Lower lobe of right lung (tissue), 2 donors: ENCODE results near the gene DNM3. TPM values are rescaled to one million over a fixed set of nuclear protein-coding genes. Genes with fewer than 3 reads are reported as not detected.

Source experiments
- ATAC-seq, 2 donors: fragments of 200-7000 bp; cut with Tn5 transposase; one replicate each; pipeline ENCODE4 v1.9.1; 2020 to 2022; ENCODE audit warnings: mild to moderate bottlenecking in 2 of 2, moderate library complexity in 2 of 2
- DNase-seq: peaks from one replicate; pipeline ENCODE4 v3.0.0-alpha.2; 2020
- H3K27ac ChIP-seq: fragments of 200-600 bp; one replicate; pipeline ENCODE4 v1.8.0; 2022
- H3K27me3 ChIP-seq: fragments of 200-600 bp; one replicate; pipeline ENCODE4 v1.8.0; 2022; ENCODE audit warnings: low read depth
- H3K36me3 ChIP-seq: fragments of 200-600 bp; one replicate; pipeline ENCODE4 v1.8.0; 2022; ENCODE audit warnings: mild to moderate bottlenecking
- H3K4me1 ChIP-seq: fragments of 200-600 bp; one replicate; pipeline ENCODE4 v1.8.0; 2022
- H3K4me3 ChIP-seq: fragments of 200-600 bp; one replicate; pipeline ENCODE4 v1.8.0; 2022; ENCODE audit warnings: mild to moderate bottlenecking
- H3K9me3 ChIP-seq: fragments of 200-600 bp; one replicate; pipeline ENCODE4 v1.8.0; 2022
- intact Hi-C: fragments of 100-400 bp; cut with DNase I; formaldehyde crosslinking; loops from one replicate; pipeline ENCODE4 v1.11.0; 2022
- total RNA-seq: library from RNA; stranded (reverse); fragmentation: NEBNext Ultra II Directional; extraction: Animal tissue kit (Norgen Biotek cat#: 25700); gene quantifications from one replicate; pipeline ENCODE4 v1.2.1, GENCODE V29; 2021
- TF ChIP-seq, protein P1 (sequence below): fragments of 200-600 bp; IDR thresholded peaks from one replicate; pipeline ENCODE4 v1.8.0; 2022; ENCODE audit warnings: antibody characterized with exemption, mild to moderate bottlenecking
- donor health status: DM: no; HTN: yes; CAD: no; lungs with severe emphysema.

Gene DNM3
- total RNA-seq, 1 donor from 2014 or later: 12.4 TPM

DNA sequence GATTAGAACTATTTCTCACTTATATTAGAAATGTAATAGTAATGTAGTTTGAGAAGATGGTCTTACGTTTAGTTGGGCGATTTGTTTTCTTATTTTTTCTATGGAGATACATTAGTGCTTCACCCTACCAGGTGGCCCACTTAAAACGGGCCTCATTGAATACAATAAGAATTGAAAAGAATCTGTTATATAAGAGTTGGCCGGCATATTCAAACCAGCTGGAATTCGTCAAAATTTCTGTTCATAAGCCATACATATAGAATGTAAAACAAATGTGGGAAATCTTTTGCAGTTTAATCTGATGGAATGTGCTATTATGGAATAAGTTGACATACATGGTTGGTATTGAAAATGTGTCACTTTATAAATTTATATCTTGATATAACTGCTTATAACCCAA lies 482.8 kb downstream of the DNM3 start:
- ATAC-seq (no peak), DNase-seq (no peak)
- H3K9me3 ChIP-seq: no peaks in the 10 kb centered on the region
- intact Hi-C loops: no loop called here
- H3K4me3 ChIP-seq: no peak overlapping the region
- peaks cover 20% of the 10 kb centered on the region for H3K4me1 ChIP-seq
- no peak overlapping the region for H3K27ac ChIP-seq
- TF ChIP-seq, protein P1, sequence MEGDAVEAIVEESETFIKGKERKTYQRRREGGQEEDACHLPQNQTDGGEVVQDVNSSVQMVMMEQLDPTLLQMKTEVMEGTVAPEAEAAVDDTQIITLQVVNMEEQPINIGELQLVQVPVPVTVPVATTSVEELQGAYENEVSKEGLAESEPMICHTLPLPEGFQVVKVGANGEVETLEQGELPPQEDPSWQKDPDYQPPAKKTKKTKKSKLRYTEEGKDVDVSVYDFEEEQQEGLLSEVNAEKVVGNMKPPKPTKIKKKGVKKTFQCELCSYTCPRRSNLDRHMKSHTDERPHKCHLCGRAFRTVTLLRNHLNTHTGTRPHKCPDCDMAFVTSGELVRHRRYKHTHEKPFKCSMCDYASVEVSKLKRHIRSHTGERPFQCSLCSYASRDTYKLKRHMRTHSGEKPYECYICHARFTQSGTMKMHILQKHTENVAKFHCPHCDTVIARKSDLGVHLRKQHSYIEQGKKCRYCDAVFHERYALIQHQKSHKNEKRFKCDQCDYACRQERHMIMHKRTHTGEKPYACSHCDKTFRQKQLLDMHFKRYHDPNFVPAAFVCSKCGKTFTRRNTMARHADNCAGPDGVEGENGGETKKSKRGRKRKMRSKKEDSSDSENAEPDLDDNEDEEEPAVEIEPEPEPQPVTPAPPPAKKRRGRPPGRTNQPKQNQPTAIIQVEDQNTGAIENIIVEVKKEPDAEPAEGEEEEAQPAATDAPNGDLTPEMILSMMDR: no peak
- no peaks in the 10 kb centered on the region for H3K27me3 ChIP-seq
- no peaks in the 10 kb centered on the region for H3K36me3 ChIP-seq

- Histone ChIP-seq H3K27ac (no peak overlapping the region), H3K4me3 (no peak overlapping the region), H3K36me3 (no peaks in the 10 kb centered on the region), H3K4me1 (peaks cover 20% of the 10 kb centered on the region), H3K27me3 (no peaks in the 10 kb centered on the region), H3K9me3 (no peaks in the 10 kb centered on the region)
- TF ChIP-seq, protein P1: no peak
- intact Hi-C loops: no loop called here
- ATAC-seq (no peak), DNase-seq (no peak)
Measured at GRCh38 chr1:172324761-172325160, 483.5 kb downstream of the DNM3 start.

GRCh38 chr1:172325531-172325930 lies 484.2 kb downstream of the DNM3 start:
- peaks cover 20% of the 10 kb centered on the region for H3K4me1 ChIP-seq
- TF ChIP-seq, protein P1: no peak
- DNase-seq: no peak
- H3K27me3 ChIP-seq: no peaks in the 10 kb centered on the region
- intact Hi-C loops: no loop called here
- no peak for ATAC-seq
- no peak overlapping the region for H3K27ac ChIP-seq
- no peaks in the 10 kb centered on the region for H3K9me3 ChIP-seq
- H3K36me3 ChIP-seq: no peaks in the 10 kb centered on the region
- H3K4me3 ChIP-seq: no peak overlapping the region

DNA sequence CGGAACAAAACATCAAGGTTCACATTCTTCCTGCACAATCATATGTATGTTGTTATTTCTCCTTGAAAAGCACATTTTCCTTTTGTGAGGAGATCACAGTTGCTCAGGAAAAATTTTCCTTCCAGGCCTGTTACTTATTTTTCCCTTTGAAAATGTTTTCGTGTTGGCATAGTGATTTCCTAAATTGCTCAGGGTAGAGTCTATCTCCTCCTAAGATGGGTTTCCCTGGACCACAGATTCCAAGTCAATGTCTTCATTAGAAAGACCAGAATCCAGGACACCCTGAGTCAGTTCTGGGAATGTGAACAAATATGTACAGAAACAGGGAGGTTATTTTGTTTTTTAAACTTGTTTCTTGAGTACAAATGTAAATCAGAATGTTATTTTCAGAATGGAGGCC lies 484.8 kb downstream of the DNM3 start:
- DNase-seq (no peak), ATAC-seq (no peak)
- peaks cover 20% of the 10 kb centered on the region for H3K4me1 ChIP-seq
- no peak overlapping the region for H3K27ac ChIP-seq
- H3K9me3 ChIP-seq: no peaks in the 10 kb centered on the region
- H3K4me3 ChIP-seq: no peak overlapping the region
- H3K36me3 ChIP-seq: no peaks in the 10 kb centered on the region
- intact Hi-C loops: no loop called here
- no peaks in the 10 kb centered on the region for H3K27me3 ChIP-seq
- TF ChIP-seq, protein P1: no peak

GRCh38 chr1:172328266-172328665 lies 487.0 kb downstream of the DNM3 start:
- TF ChIP-seq, protein P1: no peak
- H3K9me3 ChIP-seq: no peaks in the 10 kb centered on the region
- H3K27me3 ChIP-seq: no peaks in the 10 kb centered on the region
- DNase-seq (no peak), ATAC-seq (no peak)
- H3K4me3 ChIP-seq: no peak overlapping the region
- no peaks in the 10 kb centered on the region for H3K36me3 ChIP-seq
- intact Hi-C loops: no loop called here
- H3K27ac ChIP-seq: no peak overlapping the region
- H3K4me1 ChIP-seq: peaks cover 5% of the 10 kb centered on the region

- ATAC-seq (no peak), DNase-seq (no peak)
- Histone ChIP-seq H3K27ac (no peak overlapping the region), H3K9me3 (no peaks in the 10 kb centered on the region), H3K27me3 (no peaks in the 10 kb centered on the region), H3K4me3 (no peak overlapping the region), H3K4me1 (no peaks in the 10 kb centered on the region), H3K36me3 (no peaks in the 10 kb centered on the region)
- intact Hi-C loops: no loop called here
- TF ChIP-seq, protein P1: no peak
Measured at GRCh38 chr1:172332230-172332629, 490.9 kb downstream of the DNM3 start.
